ENCODE data around the gene EPC1.

DNA sequence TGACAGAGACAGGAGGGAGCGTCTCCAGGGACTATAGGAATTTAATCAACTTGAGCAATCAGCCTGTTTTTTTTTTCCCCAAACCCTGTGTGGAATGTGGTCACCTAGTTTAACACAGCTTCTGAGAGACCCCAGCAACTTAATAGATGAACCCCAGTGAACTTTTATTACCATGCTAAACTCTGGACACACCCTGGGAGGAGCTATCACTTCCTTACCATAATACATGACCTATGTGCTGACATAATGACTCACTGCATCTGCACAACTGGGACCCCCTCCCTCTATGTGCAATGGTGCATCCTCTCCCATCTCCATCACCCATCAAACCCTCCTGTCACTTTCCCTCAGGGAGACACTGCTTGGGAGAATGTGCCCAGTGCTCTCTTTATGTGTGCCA lies 83.7 kb downstream of the EPC1 start:
- TF ChIP-seq, protein P1, sequence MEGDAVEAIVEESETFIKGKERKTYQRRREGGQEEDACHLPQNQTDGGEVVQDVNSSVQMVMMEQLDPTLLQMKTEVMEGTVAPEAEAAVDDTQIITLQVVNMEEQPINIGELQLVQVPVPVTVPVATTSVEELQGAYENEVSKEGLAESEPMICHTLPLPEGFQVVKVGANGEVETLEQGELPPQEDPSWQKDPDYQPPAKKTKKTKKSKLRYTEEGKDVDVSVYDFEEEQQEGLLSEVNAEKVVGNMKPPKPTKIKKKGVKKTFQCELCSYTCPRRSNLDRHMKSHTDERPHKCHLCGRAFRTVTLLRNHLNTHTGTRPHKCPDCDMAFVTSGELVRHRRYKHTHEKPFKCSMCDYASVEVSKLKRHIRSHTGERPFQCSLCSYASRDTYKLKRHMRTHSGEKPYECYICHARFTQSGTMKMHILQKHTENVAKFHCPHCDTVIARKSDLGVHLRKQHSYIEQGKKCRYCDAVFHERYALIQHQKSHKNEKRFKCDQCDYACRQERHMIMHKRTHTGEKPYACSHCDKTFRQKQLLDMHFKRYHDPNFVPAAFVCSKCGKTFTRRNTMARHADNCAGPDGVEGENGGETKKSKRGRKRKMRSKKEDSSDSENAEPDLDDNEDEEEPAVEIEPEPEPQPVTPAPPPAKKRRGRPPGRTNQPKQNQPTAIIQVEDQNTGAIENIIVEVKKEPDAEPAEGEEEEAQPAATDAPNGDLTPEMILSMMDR (optimal IDR thresholded peaks at IDR 0.05 in 1 of 3, IDR thresholded peaks at IDR 0.05 in 1 of 3, conservative IDR thresholded peaks at IDR 0.05 in 1 of 3; ENCODE audit: extremely low read depth in 1 of 3, insufficient read depth in 2 of 3, low read length in 3 of 3) = no peak
- TF ChIP-seq EZH2 (IDR thresholded peaks at IDR 0.05; ENCODE audit: low read length) = no peak
